ENCODE data around the gene EAF1.
"Not testable (repeated sequence)": the region's sequence is repeated elsewhere in the genome, so short reads cannot be mapped to it uniquely, and the experiment has no call there.

GRCh38 chr3:15410966-15411365, 16.4 kb upstream of the EAF1 start:
- TF ChIP-seq EZH2 (IDR thresholded peaks at IDR 0.05; ENCODE audit: low read length, missing control alignments); CTCF (conservative IDR thresholded peaks at IDR 0.05 in 1 of 2, IDR thresholded peaks at IDR 0.05 in 1 of 2; ENCODE audit: low read depth in 1 of 2, low read length in 2 of 2): not testable (repeated sequence)
